HL-60/S4 treated with phorbol 12-myristate 13-acetate at 8.2 ng/mL for 4 days and 3 days (cell line): Measurements from ENCODE around the gene ADGRF1.
"Not testable (repeated sequence)": the region's sequence is repeated elsewhere in the genome, so short reads cannot be mapped to it uniquely, and the experiment has no call there.

Experiments used
- in situ Hi-C: fragments of 300-500 bp; cut with MboI; formaldehyde crosslinking; loops from 2 replicates; pipeline ENCODE4 v1.15.0; 2022; ENCODE audit warnings: low sequenced_read_pairs

Gene ADGRF1

GRCh38 chr6:47061309-47062300 is 19.5 kb upstream of the ADGRF1 start:
- in situ Hi-C loops: no loop called here

- in situ Hi-C loops: no loop called here
These were observed 17.2 kb upstream of the ADGRF1 start for GRCh38 chr6:47059216-47059885.

GRCh38 chr6:47057830-47058540 is 15.9 kb upstream of the ADGRF1 start:
- in situ Hi-C loops: no loop called here

GRCh38 chr6:47056832-47057231 is 14.7 kb upstream of the ADGRF1 start:
- in situ Hi-C loops: no loop called here

GRCh38 chr6:47054302-47054701 is 12.2 kb upstream of the ADGRF1 start:
- in situ Hi-C loops: not testable (repeated sequence)

GRCh38 chr6:47048638-47049037 is 6.5 kb upstream of the ADGRF1 start:
- in situ Hi-C loops: no loop called here

GRCh38 chr6:47047479-47048407 is 5.6 kb upstream of the ADGRF1 start:
- in situ Hi-C loops: no loop called here

GRCh38 chr6:47047097-47047478 is 5.0 kb upstream of the ADGRF1 start:
- in situ Hi-C loops: no loop called here

- in situ Hi-C loops: no loop called here
These were observed 2.3 kb upstream of the ADGRF1 start for GRCh38 chr6:47044397-47044796.

GRCh38 chr6:47043286-47043685 is 1.2 kb upstream of the ADGRF1 start:
- in situ Hi-C loops: no loop called here

GRCh38 chr6:47041741-47042140 is 391 bp downstream of the ADGRF1 start:
- in situ Hi-C loops: no loop called here

GRCh38 chr6:47034926-47035325 is 7.2 kb downstream of the ADGRF1 start:
- in situ Hi-C loops: no loop called here

- in situ Hi-C loops: no loop called here
These were observed 7.7 kb downstream of the ADGRF1 start for GRCh38 chr6:47034421-47034820.

GRCh38 chr6:47032974-47033765 is 9.0 kb downstream of the ADGRF1 start:
- in situ Hi-C loops: no loop called here

- in situ Hi-C loops: no loop called here
These were observed 10.5 kb downstream of the ADGRF1 start for GRCh38 chr6:47031656-47032055.

GRCh38 chr6:47029865-47030561 is 12.1 kb downstream of the ADGRF1 start:
- in situ Hi-C loops: no loop called here

GRCh38 chr6:47028835-47029360 is 13.2 kb downstream of the ADGRF1 start:
- in situ Hi-C loops: no loop called here

- in situ Hi-C loops: no loop called here
These were observed 14.8 kb downstream of the ADGRF1 start for GRCh38 chr6:47027315-47027714.

GRCh38 chr6:47026679-47027078 is 15.5 kb downstream of the ADGRF1 start:
- in situ Hi-C loops: no loop called here
